Activated naive CD4-positive, alpha-beta T cell treated with anti-CD3 and anti-CD28 coated beads, Interleukin-2, amount 10 ng/mL, durations not matched to agents 7 days and 5 days (primary cell): ENCODE results near the gene ACTA1.
"Not testable (repeated sequence)": the region's sequence is repeated elsewhere in the genome, so short reads cannot be mapped to it uniquely, and the experiment has no call there.

Experiments used
- CTCF ChIA-PET: fragments of 350-600 bp; sonication (Branson Sonifier 250); formaldehyde crosslinking; loops from one replicate; lab custom pipeline; 2021; ENCODE audit warnings: antibody characterized with exemption; lab: Charles Lee
- DNase-seq: peaks from one replicate; pipeline ENCODE4 v3.0.0-alpha.2; 2020
- H3K27ac Mint-ChIP-seq: one replicate; pipeline ENCODE4 v1.8.0; 2021; ENCODE audit warnings: mild to moderate bottlenecking, moderate library complexity, mixed read lengths
- H3K27me3 Mint-ChIP-seq: one replicate; pipeline ENCODE4 v1.8.0; 2021; ENCODE audit warnings: mild to moderate bottlenecking, mixed read lengths
- H3K36me3 Mint-ChIP-seq: one replicate; pipeline ENCODE4 v1.8.0; 2021; ENCODE audit warnings: mixed read lengths
- H3K4me1 Mint-ChIP-seq: one replicate; pipeline ENCODE4 v1.8.0; 2021; ENCODE audit warnings: mixed read lengths
- H3K4me3 Mint-ChIP-seq: one replicate; pipeline ENCODE4 v1.8.0; 2021; ENCODE audit warnings: mild to moderate bottlenecking, moderate library complexity, mixed read lengths
- H3K9me3 Mint-ChIP-seq: one replicate; pipeline ENCODE4 v1.8.0; 2021; ENCODE audit warnings: mixed read lengths

The ACTA1 gene

GRCh38 chr1:229432116-229432461 is 1.8 kb downstream of the ACTA1 start:
- CTCF ChIA-PET, result interaction anchor here (0.6 kb wide), 1 partner anchor 585 kb away, joined by 3 read pairs; no protein-coding TSS in a partner anchor
- H3K4me3 Mint-ChIP-seq, result peak overlapping the region; percentile 61
- DNase-seq, result no peak
- H3K27me3 Mint-ChIP-seq, result peaks cover 91% of the 10 kb centered on the region
- no peak overlapping the region for H3K27ac Mint-ChIP-seq
- H3K36me3 Mint-ChIP-seq, result peaks cover 4% of the 10 kb centered on the region
- H3K4me1 Mint-ChIP-seq, result peaks cover 25% of the 10 kb centered on the region
- H3K9me3 Mint-ChIP-seq, result no peaks in the 10 kb centered on the region

DNA sequence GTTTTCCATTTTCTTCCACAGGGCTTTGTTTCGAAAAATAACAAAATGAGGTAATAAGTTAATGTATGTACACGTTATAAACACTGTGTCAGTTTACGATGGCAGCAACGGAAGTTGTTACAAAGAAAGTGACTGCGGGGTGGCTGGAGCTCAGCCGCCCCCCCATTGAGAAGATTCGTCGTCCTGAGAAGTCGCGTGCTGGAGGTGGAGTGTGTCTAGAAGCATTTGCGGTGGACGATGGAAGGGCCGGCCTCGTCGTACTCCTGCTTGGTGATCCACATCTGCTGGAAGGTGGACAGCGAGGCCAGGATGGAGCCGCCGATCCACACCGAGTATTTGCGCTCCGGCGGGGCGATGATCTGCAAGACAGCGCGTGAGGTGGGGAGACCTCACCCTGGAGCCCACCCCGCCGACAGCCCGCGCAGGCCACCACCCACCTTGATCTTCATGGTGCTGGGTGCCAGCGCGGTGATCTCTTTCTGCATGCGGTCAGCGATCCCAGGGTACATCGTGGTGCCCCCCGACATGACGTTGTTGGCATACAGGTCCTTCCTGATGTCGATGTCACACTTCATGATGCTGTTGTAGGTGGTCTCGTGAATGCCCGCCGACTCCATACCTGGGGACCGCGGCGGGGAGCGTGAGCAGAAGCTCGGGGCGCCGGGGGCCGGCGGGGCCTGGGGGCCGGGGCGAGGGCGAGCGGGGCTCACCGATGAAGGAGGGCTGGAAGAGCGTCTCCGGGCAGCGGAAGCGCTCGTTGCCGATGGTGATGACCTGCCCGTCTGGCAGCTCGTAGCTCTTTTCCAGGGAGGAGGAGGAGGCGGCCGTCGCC is 2.4 kb downstream of the ACTA1 start:
- CTCF ChIA-PET, result interaction anchor here (0.6 kb wide), 1 partner anchor 584 kb away, joined by 3 read pairs; no protein-coding TSS in a partner anchor
- Mint-ChIP-seq H3K27me3 (peaks cover 91% of the 10 kb centered on the region), H3K36me3 (peaks cover 4% of the 10 kb centered on the region), H3K4me3 (peak overlapping the region; percentile 61), H3K4me1 (peaks cover 25% of the 10 kb centered on the region), H3K27ac (peak overlapping the region; percentile 47), H3K9me3 (no peaks in the 10 kb centered on the region)
- DNase-seq, result no peak

DNA sequence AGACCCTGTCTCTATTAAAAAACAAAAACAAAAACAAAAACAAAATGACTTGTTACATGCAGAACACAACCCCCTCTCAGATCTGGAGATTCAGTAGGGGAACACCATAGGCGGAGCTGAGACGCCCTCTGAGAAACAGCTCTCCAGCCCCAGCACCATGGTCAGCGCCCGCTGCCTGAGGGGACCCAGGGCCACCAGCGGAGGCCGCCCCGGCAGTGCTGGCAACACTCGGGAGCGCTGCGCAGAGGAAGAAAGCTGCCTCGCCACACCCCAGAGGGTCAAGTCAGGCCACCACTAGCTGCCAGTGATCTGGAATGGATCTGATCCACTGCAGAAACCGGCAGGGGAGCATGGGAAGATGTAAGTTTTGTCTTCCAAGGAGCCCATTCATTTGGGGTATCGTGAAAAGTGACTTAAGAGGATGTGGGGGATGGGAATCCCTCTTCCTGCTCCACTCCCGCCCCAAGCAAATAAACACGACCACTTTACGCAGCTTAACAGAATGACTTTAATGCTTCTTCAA is 3.1 kb downstream of the ACTA1 start:
- peaks cover 25% of the 10 kb centered on the region for H3K4me1 Mint-ChIP-seq
- DNase-seq, result peak; percentile 68
- peak overlapping the region; percentile 47 for H3K27ac Mint-ChIP-seq
- H3K27me3 Mint-ChIP-seq, result peaks cover 91% of the 10 kb centered on the region
- H3K9me3 Mint-ChIP-seq, result no peaks in the 10 kb centered on the region
- peaks cover 4% of the 10 kb centered on the region for H3K36me3 Mint-ChIP-seq
- CTCF ChIA-PET, result no interaction called here
- peak overlapping the region; percentile 61 for H3K4me3 Mint-ChIP-seq

DNA sequence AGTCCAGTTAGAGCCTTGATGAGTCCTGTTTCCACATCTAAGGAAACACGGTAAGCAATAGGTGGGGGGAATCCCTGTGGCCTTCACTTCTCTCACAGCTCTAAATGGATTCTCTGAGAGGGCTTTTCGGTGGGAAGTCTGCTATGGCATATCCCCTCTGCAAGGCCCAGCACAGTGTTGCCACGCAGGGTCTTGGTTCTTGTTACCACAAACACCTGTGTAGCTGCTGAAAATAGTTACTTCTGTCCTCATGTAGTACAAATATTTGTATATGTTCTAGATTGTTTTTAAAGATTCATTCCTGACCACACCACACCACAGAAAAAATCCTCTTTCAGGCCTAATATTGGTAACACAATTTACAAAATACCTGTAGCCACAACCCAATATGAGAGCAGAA is 5.6 kb downstream of the ACTA1 start:
- Mint-ChIP-seq H3K27ac (no peak overlapping the region), H3K27me3 (peaks cover 83% of the 10 kb centered on the region), H3K36me3 (peaks cover 5% of the 10 kb centered on the region), H3K9me3 (peaks cover 5% of the 10 kb centered on the region), H3K4me1 (peaks cover 23% of the 10 kb centered on the region), H3K4me3 (no peak overlapping the region)
- CTCF ChIA-PET, result no interaction called here
- no peak for DNase-seq

GRCh38 chr1:229427572-229427971 is 6.3 kb downstream of the ACTA1 start:
- CTCF ChIA-PET, result no interaction called here
- Mint-ChIP-seq H3K27me3 (peaks cover 76% of the 10 kb centered on the region), H3K27ac (no peak overlapping the region), H3K36me3 (peaks cover 5% of the 10 kb centered on the region), H3K4me1 (peaks cover 18% of the 10 kb centered on the region), H3K9me3 (peaks cover 5% of the 10 kb centered on the region), H3K4me3 (no peak overlapping the region)
- DNase-seq, result no peak

DNA sequence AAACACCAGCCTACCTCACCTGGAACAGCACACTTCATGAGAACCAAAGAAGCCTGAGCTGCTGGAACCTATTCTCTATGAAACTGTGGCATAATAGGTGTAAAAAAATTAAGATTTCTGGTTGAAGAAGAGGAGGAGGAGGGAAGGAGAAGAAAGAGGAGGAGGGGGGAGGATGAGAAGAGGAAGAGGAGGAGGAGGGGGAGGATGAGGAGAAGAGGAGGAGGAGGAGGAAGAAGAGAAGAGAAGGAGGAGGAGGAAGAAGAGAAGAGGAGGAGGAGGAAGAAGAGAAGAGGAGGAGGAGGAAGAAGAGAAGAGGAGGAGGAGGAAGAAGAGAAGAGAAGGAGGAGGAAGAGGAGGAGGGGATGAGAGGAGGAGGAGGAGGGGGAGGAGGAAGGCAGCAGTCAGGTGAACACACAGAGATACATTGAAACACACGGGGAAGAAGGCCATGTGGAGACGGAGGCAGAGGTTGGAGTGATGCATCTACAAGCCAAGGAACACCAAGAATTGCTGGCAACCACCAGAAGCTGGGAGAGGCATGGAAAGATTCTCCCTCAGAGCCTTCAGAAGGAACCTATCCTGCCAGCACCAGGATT is 8.2 kb downstream of the ACTA1 start:
- peaks cover 5% of the 10 kb centered on the region for H3K9me3 Mint-ChIP-seq
- peaks cover 57% of the 10 kb centered on the region for H3K27me3 Mint-ChIP-seq
- H3K4me3 Mint-ChIP-seq, result no peak overlapping the region
- DNase-seq, result no peak
- H3K27ac Mint-ChIP-seq, result no peak overlapping the region
- CTCF ChIA-PET, result no interaction called here
- H3K36me3 Mint-ChIP-seq, result peaks cover 2% of the 10 kb centered on the region
- peaks cover 1% of the 10 kb centered on the region for H3K4me1 Mint-ChIP-seq

GRCh38 chr1:229420765-229421164 is 13.1 kb downstream of the ACTA1 start:
- Mint-ChIP-seq H3K4me1 (no peaks in the 10 kb centered on the region), H3K36me3 (peaks cover 2% of the 10 kb centered on the region), H3K27ac (no peak overlapping the region), H3K4me3 (no peak overlapping the region), H3K9me3 (peaks cover 5% of the 10 kb centered on the region), H3K27me3 (peaks cover 29% of the 10 kb centered on the region)
- DNase-seq, result no peak
- CTCF ChIA-PET, result interaction anchor here (1.2 to 1.8 kb wide), 2 partner anchors 14 to 32 kb away, joined by 4 to 5 read pairs; no protein-coding TSS in a partner anchor

DNA sequence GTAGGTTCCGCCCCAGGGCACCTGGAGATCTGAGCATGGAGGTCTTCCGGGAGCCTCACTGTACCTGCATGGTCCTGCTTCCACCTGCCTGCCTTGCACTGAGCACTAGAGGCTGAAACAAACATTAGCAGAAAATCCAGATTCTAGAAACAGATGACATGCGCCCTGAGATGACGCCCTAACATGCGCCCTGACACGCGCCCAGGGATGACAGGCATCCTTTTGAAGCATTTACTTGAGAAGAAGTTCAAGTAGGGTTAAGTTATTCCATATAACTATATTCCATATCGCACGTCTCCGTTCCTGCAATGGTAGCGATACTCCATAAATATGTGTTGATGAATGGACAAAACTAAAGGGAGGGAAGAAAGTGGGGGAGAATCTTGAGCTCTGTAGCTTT is 13.7 kb downstream of the ACTA1 start:
- peaks cover 25% of the 10 kb centered on the region for H3K27me3 Mint-ChIP-seq
- no peak for DNase-seq
- H3K4me3 Mint-ChIP-seq, result no peak overlapping the region
- peaks cover 5% of the 10 kb centered on the region for H3K9me3 Mint-ChIP-seq
- CTCF ChIA-PET, result interaction anchor here (1.2 to 1.8 kb wide), 2 partner anchors 13 to 32 kb away, joined by 4 to 5 read pairs; no protein-coding TSS in a partner anchor
- no peaks in the 10 kb centered on the region for H3K4me1 Mint-ChIP-seq
- peaks cover 2% of the 10 kb centered on the region for H3K36me3 Mint-ChIP-seq
- H3K27ac Mint-ChIP-seq, result no peak overlapping the region

DNA sequence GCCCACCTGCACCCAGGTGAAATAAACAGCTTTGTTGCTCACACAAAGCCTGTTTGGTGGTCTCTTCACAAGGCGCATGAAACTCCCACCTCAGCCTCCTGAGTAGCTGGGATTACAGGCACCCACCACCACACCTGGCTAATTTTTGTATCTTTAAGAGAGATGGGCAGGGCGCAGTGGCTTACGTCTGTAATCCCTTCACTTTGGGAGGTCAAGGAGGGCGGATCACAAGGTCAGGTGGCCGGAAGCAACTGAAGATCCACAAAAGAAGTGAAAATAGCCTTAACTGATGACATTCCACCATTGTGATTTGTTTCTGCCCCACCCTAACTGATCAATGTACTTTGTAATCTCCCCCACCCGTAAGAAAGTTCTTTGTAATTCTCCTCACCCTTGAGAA is 15.3 kb downstream of the ACTA1 start:
- H3K9me3 Mint-ChIP-seq, CTCF ChIA-PET, H3K27ac Mint-ChIP-seq, H3K4me3 Mint-ChIP-seq, H3K36me3 Mint-ChIP-seq, H3K4me1 Mint-ChIP-seq, DNase-seq: not testable (repeated sequence)
- H3K27me3 Mint-ChIP-seq, result peaks cover 20% of the 10 kb centered on the region

DNA sequence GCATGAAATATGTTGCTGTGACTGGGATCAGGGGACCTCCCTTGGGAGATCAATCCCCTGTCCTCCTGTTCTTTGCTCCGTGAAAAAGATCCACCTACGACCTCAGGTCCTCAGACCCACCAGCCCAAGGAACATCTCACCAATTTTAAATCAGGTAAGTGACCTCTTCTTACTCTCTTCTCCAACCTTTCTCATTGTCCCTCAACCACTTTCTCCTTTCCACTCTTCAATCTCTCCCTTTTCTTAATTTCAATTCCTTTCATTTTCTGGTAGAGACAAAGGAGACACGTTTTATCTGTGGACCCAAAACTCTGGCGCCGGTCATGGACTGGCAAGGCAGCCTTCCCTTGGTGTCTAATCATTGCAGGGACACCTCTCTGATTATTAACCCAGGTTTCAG is 21.1 kb downstream of the ACTA1 start:
- H3K4me3 Mint-ChIP-seq, H3K36me3 Mint-ChIP-seq, CTCF ChIA-PET, H3K9me3 Mint-ChIP-seq, H3K27ac Mint-ChIP-seq, DNase-seq: not testable (repeated sequence)
- Mint-ChIP-seq H3K27me3 (peaks cover 61% of the 10 kb centered on the region), H3K4me1 (peaks cover 20% of the 10 kb centered on the region)

DNA sequence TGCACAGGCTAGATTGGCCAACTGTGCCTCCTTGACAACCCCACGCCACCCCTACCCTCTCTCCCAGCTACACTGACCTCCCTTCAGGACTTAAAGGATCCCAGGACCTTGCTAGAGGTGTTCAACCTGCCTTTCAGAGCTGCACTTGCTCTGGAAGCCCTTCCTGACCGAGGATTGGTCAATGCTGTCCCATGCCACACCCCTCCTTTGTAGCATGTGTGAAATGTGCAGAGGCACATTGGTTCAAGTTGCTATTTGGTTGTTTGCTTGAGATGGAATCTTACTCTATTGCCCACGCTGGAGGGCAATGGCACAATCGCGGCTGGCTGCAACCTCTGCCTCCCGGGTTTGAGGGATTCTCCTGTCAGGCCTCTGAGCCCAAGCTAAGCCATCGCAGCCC is 21.8 kb downstream of the ACTA1 start:
- CTCF ChIA-PET, result no interaction called here
- DNase-seq, result no peak
- H3K27ac Mint-ChIP-seq, result no peak overlapping the region

DNA sequence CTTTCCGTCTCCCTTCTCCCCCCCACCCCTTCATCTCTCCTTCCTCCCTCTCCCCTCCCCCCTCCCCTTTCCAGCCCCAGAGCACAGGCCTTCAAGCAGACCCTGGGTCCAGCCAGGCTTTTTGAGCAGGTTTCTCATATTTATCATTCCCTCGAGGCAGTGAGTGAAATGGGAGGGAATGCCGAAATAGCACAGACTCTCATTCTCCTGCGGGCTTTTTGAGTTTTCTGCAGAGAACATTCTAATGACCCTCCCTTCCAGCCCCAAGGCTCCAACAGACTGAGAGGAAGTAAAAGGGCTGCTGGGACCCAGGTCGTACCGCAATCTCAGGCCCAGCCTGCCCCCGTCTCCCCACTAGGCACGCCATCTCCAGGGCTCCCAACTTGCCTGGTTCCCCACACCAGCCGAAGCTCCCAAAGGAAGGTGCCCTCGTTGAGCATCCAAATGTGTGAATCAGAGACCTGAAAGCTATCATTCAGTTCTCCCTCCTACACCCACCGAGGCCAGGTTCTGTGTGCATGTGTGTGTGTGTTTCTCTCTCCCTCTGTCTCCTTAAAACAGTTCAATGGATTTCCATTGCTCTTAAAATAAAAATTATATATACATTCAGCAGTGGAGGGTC is 22.3 kb downstream of the ACTA1 start:
- H3K36me3 Mint-ChIP-seq, result no peaks in the 10 kb centered on the region
- H3K4me1 Mint-ChIP-seq, result peaks cover 27% of the 10 kb centered on the region
- DNase-seq, result no peak
- no peak overlapping the region for H3K27ac Mint-ChIP-seq
- no peak overlapping the region for H3K4me3 Mint-ChIP-seq
- no peaks in the 10 kb centered on the region for H3K9me3 Mint-ChIP-seq
- CTCF ChIA-PET, result no interaction called here
- peaks cover 74% of the 10 kb centered on the region for H3K27me3 Mint-ChIP-seq

More for the DNA sequence above, 21.8 kb downstream of the ACTA1 start:
- Mint-ChIP-seq H3K4me3 (no peak overlapping the region), H3K27me3 (peaks cover 69% of the 10 kb centered on the region), H3K36me3 (no peaks in the 10 kb centered on the region), H3K4me1 (peaks cover 25% of the 10 kb centered on the region), H3K9me3 (no peaks in the 10 kb centered on the region)

GRCh38 chr1:229410692-229411433 is 23.0 kb downstream of the ACTA1 start:
- H3K4me3 Mint-ChIP-seq, result no peak overlapping the region
- no peaks in the 10 kb centered on the region for H3K9me3 Mint-ChIP-seq
- no peak for DNase-seq
- no peaks in the 10 kb centered on the region for H3K36me3 Mint-ChIP-seq
- H3K4me1 Mint-ChIP-seq, result peaks cover 27% of the 10 kb centered on the region
- peaks cover 81% of the 10 kb centered on the region for H3K27me3 Mint-ChIP-seq
- CTCF ChIA-PET, result interaction anchor here (0.6 to 1.9 kb wide), 4 partner anchors 31 to 152 kb away, joined by 3 to 4 read pairs (median 4); no protein-coding TSS in a partner anchor
- H3K27ac Mint-ChIP-seq, result no peak overlapping the region

DNA sequence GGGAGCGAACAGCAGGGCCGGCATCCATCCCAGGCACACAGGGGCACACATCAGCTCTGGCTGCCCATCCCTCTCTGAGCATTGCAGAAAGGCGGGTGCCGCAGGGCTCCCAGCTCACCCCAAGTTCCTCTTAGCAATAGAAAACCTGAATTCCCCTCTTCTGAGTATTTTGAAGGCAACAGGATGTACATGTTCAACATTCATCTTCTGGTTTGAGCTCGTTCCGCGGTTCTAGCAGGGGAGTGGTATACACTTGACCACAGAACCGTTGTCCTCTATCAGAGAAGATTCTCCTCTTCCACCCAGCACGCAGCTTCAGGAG is 23.6 kb downstream of the ACTA1 start:
- Mint-ChIP-seq H3K4me1 (peaks cover 27% of the 10 kb centered on the region), H3K27ac (no peak overlapping the region), H3K9me3 (no peaks in the 10 kb centered on the region), H3K4me3 (peak overlapping the region; percentile 15), H3K27me3 (peaks cover 86% of the 10 kb centered on the region), H3K36me3 (no peaks in the 10 kb centered on the region)
- CTCF ChIA-PET, result interaction anchor here (0.6 to 1.9 kb wide), 5 partner anchors 11 to 151 kb away, joined by 3 to 4 read pairs (median 3); no protein-coding TSS in a partner anchor
- no peak for DNase-seq
